Measurements from ENCODE around the gene HES4.

The HES4 gene

DNA sequence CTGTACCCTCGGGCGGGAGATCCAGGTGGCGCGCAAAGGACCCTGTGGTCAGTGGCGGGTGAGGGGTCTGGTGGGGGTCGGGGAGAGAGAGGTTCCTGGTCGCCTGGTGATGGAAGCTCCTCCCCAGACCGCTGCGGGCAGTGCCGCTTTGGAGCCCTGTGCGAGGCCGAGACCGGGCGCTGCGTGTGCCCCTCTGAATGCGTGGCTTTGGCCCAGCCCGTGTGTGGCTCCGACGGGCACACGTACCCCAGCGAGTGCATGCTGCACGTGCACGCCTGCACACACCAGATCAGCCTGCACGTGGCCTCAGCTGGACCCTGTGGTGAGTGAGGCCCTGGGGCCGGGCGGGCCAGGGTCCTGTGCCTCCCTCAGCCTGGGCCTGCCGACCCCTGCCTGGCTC lies 43.5 kb upstream of the HES4 start:
- Histone ChIP-seq H2AFZ (ENCODE audit: low read length) (no peak overlapping the region), H3K4me2 (ENCODE audit: low read depth, low read length) (no peak overlapping the region), H3K79me2 (ENCODE audit: low read length) (no peaks in the 10 kb centered on the region), H3K4me3 (ENCODE audit: low read length) (no peak overlapping the region), H3K9ac (ENCODE audit: low read length) (no peak overlapping the region), H3K36me3 (replicated peaks; ENCODE audit: insufficient read depth, low read length) (no peaks in the 10 kb centered on the region), H3K27ac (ENCODE audit: low read length) (no peak overlapping the region), H3F3A (ENCODE audit: insufficient read depth, low read length) (no peaks in the 10 kb centered on the region), H3K9me3 (replicated peaks; ENCODE audit: insufficient read depth, low read length) (no peaks in the 10 kb centered on the region), H3K27me3 (replicated peaks; ENCODE audit: insufficient read depth, low read length) (peaks cover 75% of the 10 kb centered on the region), H3K4me1 (ENCODE audit: low read length) (no peaks in the 10 kb centered on the region), H4K20me1 (ENCODE audit: insufficient read depth, low read length) (no peaks in the 10 kb centered on the region), H3K9me2 (replicated peaks; ENCODE audit: insufficient read depth, low read length) (no peaks in the 10 kb centered on the region)
- no peak for DNase-seq
- TF ChIP-seq EZH2 (optimal IDR thresholded peaks at IDR 0.05; ENCODE audit: low read depth, low read length) (no peak), EZH2phosphoT487 (IDR thresholded peaks at IDR 0.05; ENCODE audit: low read length) (no peak)
- TF ChIP-seq, protein P1, sequence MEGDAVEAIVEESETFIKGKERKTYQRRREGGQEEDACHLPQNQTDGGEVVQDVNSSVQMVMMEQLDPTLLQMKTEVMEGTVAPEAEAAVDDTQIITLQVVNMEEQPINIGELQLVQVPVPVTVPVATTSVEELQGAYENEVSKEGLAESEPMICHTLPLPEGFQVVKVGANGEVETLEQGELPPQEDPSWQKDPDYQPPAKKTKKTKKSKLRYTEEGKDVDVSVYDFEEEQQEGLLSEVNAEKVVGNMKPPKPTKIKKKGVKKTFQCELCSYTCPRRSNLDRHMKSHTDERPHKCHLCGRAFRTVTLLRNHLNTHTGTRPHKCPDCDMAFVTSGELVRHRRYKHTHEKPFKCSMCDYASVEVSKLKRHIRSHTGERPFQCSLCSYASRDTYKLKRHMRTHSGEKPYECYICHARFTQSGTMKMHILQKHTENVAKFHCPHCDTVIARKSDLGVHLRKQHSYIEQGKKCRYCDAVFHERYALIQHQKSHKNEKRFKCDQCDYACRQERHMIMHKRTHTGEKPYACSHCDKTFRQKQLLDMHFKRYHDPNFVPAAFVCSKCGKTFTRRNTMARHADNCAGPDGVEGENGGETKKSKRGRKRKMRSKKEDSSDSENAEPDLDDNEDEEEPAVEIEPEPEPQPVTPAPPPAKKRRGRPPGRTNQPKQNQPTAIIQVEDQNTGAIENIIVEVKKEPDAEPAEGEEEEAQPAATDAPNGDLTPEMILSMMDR (IDR thresholded peaks at IDR 0.05; ENCODE audit: low read length) = no peak

DNA sequence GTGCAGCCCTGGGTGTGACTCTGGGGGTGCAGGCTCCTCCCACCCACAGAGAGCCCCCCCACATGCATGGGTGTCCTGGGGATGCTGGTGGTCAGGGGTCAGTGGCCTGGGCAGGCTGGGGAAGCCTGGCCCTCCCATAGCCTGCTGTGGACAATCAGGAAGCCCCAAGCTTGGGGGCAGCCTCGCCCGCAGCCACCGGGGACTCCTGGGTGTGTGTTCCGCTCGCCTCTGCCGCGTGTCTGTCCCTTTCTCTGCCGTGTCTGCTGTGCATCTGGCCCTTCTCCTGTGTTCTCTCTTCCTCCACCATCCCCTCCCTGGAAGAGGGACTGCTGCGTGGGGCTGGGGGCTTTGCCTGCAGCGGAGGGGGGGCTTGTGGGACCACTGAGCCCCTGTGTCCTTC lies 42.9 kb upstream of the HES4 start:
- Histone ChIP-seq H3K79me2 (ENCODE audit: low read length) (no peaks in the 10 kb centered on the region), H3K9me3 (replicated peaks; ENCODE audit: insufficient read depth, low read length) (no peaks in the 10 kb centered on the region), H3K4me1 (ENCODE audit: low read length) (no peaks in the 10 kb centered on the region), H3K27me3 (replicated peaks; ENCODE audit: insufficient read depth, low read length) (peaks cover 81% of the 10 kb centered on the region), H3K4me3 (ENCODE audit: low read length) (no peak overlapping the region), H3K9me2 (replicated peaks; ENCODE audit: insufficient read depth, low read length) (no peaks in the 10 kb centered on the region), H3K27ac (ENCODE audit: low read length) (no peak overlapping the region), H3K4me2 (ENCODE audit: low read depth, low read length) (no peak overlapping the region), H3K36me3 (replicated peaks; ENCODE audit: insufficient read depth, low read length) (no peaks in the 10 kb centered on the region), H3F3A (ENCODE audit: insufficient read depth, low read length) (no peaks in the 10 kb centered on the region), H4K20me1 (ENCODE audit: insufficient read depth, low read length) (no peaks in the 10 kb centered on the region), H2AFZ (ENCODE audit: low read length) (no peak overlapping the region), H3K9ac (ENCODE audit: low read length) (no peak overlapping the region)
- TF ChIP-seq EZH2phosphoT487 (IDR thresholded peaks at IDR 0.05; ENCODE audit: low read length) = no peak
- no peak for TF ChIP-seq EZH2 (optimal IDR thresholded peaks at IDR 0.05; ENCODE audit: low read depth, low read length)
- TF ChIP-seq, protein P1 (IDR thresholded peaks at IDR 0.05; ENCODE audit: low read length) = no peak
- DNase-seq = no peak

DNA sequence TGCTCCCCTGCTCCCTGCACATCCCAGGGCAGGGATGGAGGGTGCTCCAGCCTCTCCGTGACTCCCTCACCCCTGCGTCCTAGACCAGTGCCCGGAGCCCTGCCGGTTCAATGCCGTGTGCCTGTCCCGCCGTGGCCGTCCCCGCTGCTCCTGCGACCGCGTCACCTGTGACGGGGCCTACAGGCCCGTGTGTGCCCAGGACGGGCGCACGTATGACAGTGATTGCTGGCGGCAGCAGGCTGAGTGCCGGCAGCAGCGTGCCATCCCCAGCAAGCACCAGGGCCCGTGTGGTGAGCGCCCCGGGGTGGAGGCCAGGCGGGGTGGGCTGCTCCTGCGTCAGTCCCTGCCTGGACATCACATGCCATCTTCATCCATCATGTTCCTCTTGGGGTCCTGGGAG lies 42.0 kb upstream of the HES4 start:
- TF ChIP-seq EZH2 (optimal IDR thresholded peaks at IDR 0.05; ENCODE audit: low read depth, low read length) (no peak), EZH2phosphoT487 (IDR thresholded peaks at IDR 0.05; ENCODE audit: low read length) (no peak)
- TF ChIP-seq, protein P1 (IDR thresholded peaks at IDR 0.05; ENCODE audit: low read length) = no peak
- no peaks in the 10 kb centered on the region for H3K9me2 ChIP-seq (replicated peaks; ENCODE audit: insufficient read depth, low read length)
- no peak overlapping the region for H3K4me2 ChIP-seq (ENCODE audit: low read depth, low read length)
- DNase-seq = no peak
- H3K9ac ChIP-seq (ENCODE audit: low read length) = no peak overlapping the region
- no peak overlapping the region for H3K27ac ChIP-seq (ENCODE audit: low read length)
- H3K36me3 ChIP-seq (replicated peaks; ENCODE audit: insufficient read depth, low read length) = no peaks in the 10 kb centered on the region
- peaks cover 81% of the 10 kb centered on the region for H3K27me3 ChIP-seq (replicated peaks; ENCODE audit: insufficient read depth, low read length)
- no peak overlapping the region for H3K4me3 ChIP-seq (ENCODE audit: low read length)
- H3K9me3 ChIP-seq (replicated peaks; ENCODE audit: insufficient read depth, low read length) = no peaks in the 10 kb centered on the region
- no peaks in the 10 kb centered on the region for H3K79me2 ChIP-seq (ENCODE audit: low read length)
- no peaks in the 10 kb centered on the region for H4K20me1 ChIP-seq (ENCODE audit: insufficient read depth, low read length)
- no peak overlapping the region for H2AFZ ChIP-seq (ENCODE audit: low read length)
- no peaks in the 10 kb centered on the region for H3K4me1 ChIP-seq (ENCODE audit: low read length)
- H3F3A ChIP-seq (ENCODE audit: insufficient read depth, low read length) = no peaks in the 10 kb centered on the region

Data from MM.1S (cell line).